HuH-7 (cell line): ENCODE data around the gene CELF3.

Source experiments
- DNase-seq: peaks from one replicate; pipeline ENCODE4 v3.0.0; 2011; ENCODE audit warnings: low spot score

Gene CELF3

GRCh38 chr1:151720974-151721787 lies 4.6 kb upstream of the CELF3 start, which contains the start of gene RIIAD1:
TSS of gene RIIAD1 (plus strand) at chr1:151721522. CDS start at chr1:151721537, 15 bp downstream.
- DNase-seq: peak; percentile 70

GRCh38 chr1:151720554-151720953 lies 4.0 kb upstream of the CELF3 start:
- DNase-seq: no peak

GRCh38 chr1:151720125-151720524 lies 3.5 kb upstream of the CELF3 start:
- no peak for DNase-seq

GRCh38 chr1:151718666-151719065 lies 2.1 kb upstream of the CELF3 start:
- no peak for DNase-seq

- no peak for DNase-seq
These were observed 1.4 kb upstream of the CELF3 start for GRCh38 chr1:151718011-151718431.

- DNase-seq: no peak
These were observed 219 bp downstream of the CELF3 start for GRCh38 chr1:151716405-151716762.

- DNase-seq: peak; percentile 48
These were observed 738 bp downstream of the CELF3 start for GRCh38 chr1:151715726-151716404.

GRCh38 chr1:151714820-151715725 lies 1.5 kb downstream of the CELF3 start:
- no peak for DNase-seq

GRCh38 chr1:151713874-151714273 lies 2.7 kb downstream of the CELF3 start:
- no peak for DNase-seq

- peak; percentile 37 for DNase-seq
These were observed 3.6 kb downstream of the CELF3 start for GRCh38 chr1:151713044-151713443.

GRCh38 chr1:151711951-151712350 lies 4.7 kb downstream of the CELF3 start:
- no peak for DNase-seq

GRCh38 chr1:151711044-151711800 lies 5.4 kb downstream of the CELF3 start:
- DNase-seq: no peak

GRCh38 chr1:151710187-151710840 lies 6.3 kb downstream of the CELF3 start:
- no peak for DNase-seq

- DNase-seq: no peak
These were observed 7.7 kb downstream of the CELF3 start for GRCh38 chr1:151708891-151709290.

- DNase-seq: no peak
These were observed 9.0 kb downstream of the CELF3 start for GRCh38 chr1:151707541-151708065.

GRCh38 chr1:151706464-151707415 lies 9.9 kb downstream of the CELF3 start:
- no peak for DNase-seq

GRCh38 chr1:151705753-151706463 lies 10.7 kb downstream of the CELF3 start:
- no peak for DNase-seq

GRCh38 chr1:151705146-151705545 lies 11.5 kb downstream of the CELF3 start:
- DNase-seq: no peak

- DNase-seq: no peak
These were observed 12.4 kb downstream of the CELF3 start for GRCh38 chr1:151704246-151704645.
